IgD-negative memory B cell (primary cell): ENCODE data around the gene WDR33. TPM values are rescaled to one million over a fixed set of nuclear protein-coding genes. Genes with fewer than 3 reads are reported as not detected.

ENCODE experiments used
- H3K27ac Mint-ChIP-seq, 3 donors: one replicate each; pipeline ENCODE4 v1.8.0; 2020 to 2022; ENCODE audit warnings: mild to moderate bottlenecking in 3 of 3, mixed read lengths in 3 of 3, moderate library complexity in 1 of 3
- H3K27me3 Mint-ChIP-seq: one replicate; pipeline ENCODE4 v1.8.0; 2021; ENCODE audit warnings: mixed read lengths
- H3K36me3 Mint-ChIP-seq: one replicate; pipeline ENCODE4 v1.8.0; 2020; ENCODE audit warnings: mild to moderate bottlenecking, mixed read lengths
- H3K4me1 Mint-ChIP-seq, 3 donors: one replicate each; pipeline ENCODE4 v1.8.0; 2020 to 2022; ENCODE audit warnings: mixed read lengths in 3 of 3, mild to moderate bottlenecking in 1 of 3
- H3K4me3 Mint-ChIP-seq, 4 donors: one replicate each; pipeline ENCODE4 v1.8.0; 2020 to 2022; ENCODE audit warnings: mild to moderate bottlenecking in 4 of 4, mixed read lengths in 4 of 4, moderate library complexity in 3 of 4
- H3K9me3 Mint-ChIP-seq, 3 donors: one replicate each; pipeline ENCODE4 v1.8.0; 2020 to 2021; ENCODE audit warnings: mixed read lengths in 3 of 3, mild to moderate bottlenecking in 1 of 3
- polyA plus RNA-seq: library from polyadenylated mRNA; unstranded; fragments of 300-500 nt; fragmentation: Illumina TruSeq; gene quantifications from one replicate; pipeline ENCODE4 v1.2.3, GENCODE V29; 2021

WDR33 gene
- polyA plus RNA-seq, 1 donor from 2014 or later = 39.5 TPM

- H3K4me3 Mint-ChIP-seq = no peak overlapping the region
- peaks cover 43% of the 10 kb centered on the region for H3K27me3 Mint-ChIP-seq
These were observed 147.9 kb downstream of the WDR33 start for GRCh38 chr2:127662937-127663565.

GRCh38 chr2:127661949-127662510 is 148.9 kb downstream of the WDR33 start:
- Mint-ChIP-seq H3K4me1 (peaks cover 0 to 7% (median 0%) of the 10 kb centered on the region in 3 donors), H3K27me3 (peaks cover 39% of the 10 kb centered on the region), H3K36me3 (peaks cover 2% of the 10 kb centered on the region), H3K9me3 (peaks cover 0 to 4% (median 0%) of the 10 kb centered on the region in 3 donors), H3K27ac (no peak overlapping the region), H3K4me3 (no peak overlapping the region)

More at GRCh38 chr2:127662937-127663565, 147.9 kb downstream of the WDR33 start:
- Mint-ChIP-seq H3K36me3 (peaks cover 2% of the 10 kb centered on the region), H3K4me1 (peaks cover 0 to 5% (median 0%) of the 10 kb centered on the region in 3 donors), H3K9me3 (peaks cover 0 to 4% (median 0%) of the 10 kb centered on the region in 3 donors), H3K27ac (no peak overlapping the region)

- H3K9me3 Mint-ChIP-seq = peaks cover 0 to 4% (median 0%) of the 10 kb centered on the region in 3 donors
- H3K4me3 Mint-ChIP-seq = no peak overlapping the region
- H3K36me3 Mint-ChIP-seq = peaks cover 2% of the 10 kb centered on the region
- H3K4me1 Mint-ChIP-seq = peaks cover 0 to 7% (median 0%) of the 10 kb centered on the region in 3 donors
- H3K27me3 Mint-ChIP-seq = peaks cover 37% of the 10 kb centered on the region
- no peak overlapping the region for H3K27ac Mint-ChIP-seq
These were observed 149.8 kb downstream of the WDR33 start for GRCh38 chr2:127661072-127661649.

- Mint-ChIP-seq H3K9me3 (peaks cover 0 to 4% (median 0%) of the 10 kb centered on the region in 3 donors), H3K4me3 (no peak overlapping the region), H3K36me3 (peaks cover 2% of the 10 kb centered on the region), H3K4me1 (peaks cover 0 to 7% (median 0%) of the 10 kb centered on the region in 3 donors), H3K27ac (no peak overlapping the region), H3K27me3 (peaks cover 31% of the 10 kb centered on the region)
These were observed 150.7 kb downstream of the WDR33 start for GRCh38 chr2:127660291-127660578.

GRCh38 chr2:127659408-127660290 is 151.3 kb downstream of the WDR33 start:
- Mint-ChIP-seq H3K27ac (no peak overlapping the region), H3K4me1 (peaks cover 0 to 7% (median 0%) of the 10 kb centered on the region in 3 donors), H3K27me3 (peaks cover 26% of the 10 kb centered on the region), H3K4me3 (peak overlapping the region in 1 of 4 donors; percentile 52), H3K9me3 (peaks cover 0 to 4% (median 0%) of the 10 kb centered on the region in 3 donors), H3K36me3 (no peaks in the 10 kb centered on the region)

GRCh38 chr2:127658641-127659407 is 152.1 kb downstream of the WDR33 start:
- Mint-ChIP-seq H3K4me1 (peaks cover 0 to 7% (median 0%) of the 10 kb centered on the region in 3 donors), H3K27ac (no peak overlapping the region), H3K4me3 (no peak overlapping the region), H3K36me3 (no peaks in the 10 kb centered on the region), H3K9me3 (peaks cover 0 to 4% (median 0%) of the 10 kb centered on the region in 3 donors), H3K27me3 (peaks cover 22% of the 10 kb centered on the region)

- Mint-ChIP-seq H3K4me3 (peak overlapping the region in 1 of 4 donors; percentile 22), H3K36me3 (no peaks in the 10 kb centered on the region), H3K9me3 (peaks cover 0 to 4% (median 0%) of the 10 kb centered on the region in 3 donors), H3K27me3 (peaks cover 16% of the 10 kb centered on the region), H3K4me1 (peaks cover 0 to 5% (median 2%) of the 10 kb centered on the region in 3 donors), H3K27ac (no peak overlapping the region)
These were observed 152.8 kb downstream of the WDR33 start for GRCh38 chr2:127658146-127658545.

- Mint-ChIP-seq H3K36me3 (no peaks in the 10 kb centered on the region), H3K27ac (no peak overlapping the region), H3K27me3 (peaks cover 9% of the 10 kb centered on the region), H3K4me1 (peaks cover 5 to 12% (median 7%) of the 10 kb centered on the region in 3 donors), H3K9me3 (peaks cover 0 to 4% (median 0%) of the 10 kb centered on the region in 3 donors), H3K4me3 (no peak overlapping the region)
These were observed 153.8 kb downstream of the WDR33 start for GRCh38 chr2:127657232-127657595.

- H3K9me3 Mint-ChIP-seq = peaks cover 0 to 2% (median 0%) of the 10 kb centered on the region in 3 donors
- no peaks in the 10 kb centered on the region for H3K36me3 Mint-ChIP-seq
- H3K4me1 Mint-ChIP-seq = peaks cover 8 to 14% (median 8%) of the 10 kb centered on the region in 3 donors
- H3K27me3 Mint-ChIP-seq = peaks cover 9% of the 10 kb centered on the region
- no peak overlapping the region for H3K27ac Mint-ChIP-seq
- H3K4me3 Mint-ChIP-seq = no peak overlapping the region
These were observed 154.3 kb downstream of the WDR33 start for GRCh38 chr2:127656569-127657231.

- peaks cover 10 to 17% (median 16%) of the 10 kb centered on the region in 3 donors for H3K4me1 Mint-ChIP-seq
- no peak overlapping the region for H3K27ac Mint-ChIP-seq
- no peaks in the 10 kb centered on the region for H3K36me3 Mint-ChIP-seq
- peaks cover 0 to 2% (median 0%) of the 10 kb centered on the region in 3 donors for H3K9me3 Mint-ChIP-seq
- peaks cover 7% of the 10 kb centered on the region for H3K27me3 Mint-ChIP-seq
- no peak overlapping the region for H3K4me3 Mint-ChIP-seq
These were observed 155.5 kb downstream of the WDR33 start for GRCh38 chr2:127655209-127656073.

GRCh38 chr2:127654838-127655175 is 156.2 kb downstream of the WDR33 start:
- no peak overlapping the region for H3K4me3 Mint-ChIP-seq
- peaks cover 4% of the 10 kb centered on the region for H3K27me3 Mint-ChIP-seq
- H3K27ac Mint-ChIP-seq = peak overlapping the region in 1 of 3 donors; percentile 53
- H3K9me3 Mint-ChIP-seq = peaks cover 0 to under 1% (median 0%) of the 10 kb centered on the region in 3 donors
- no peaks in the 10 kb centered on the region for H3K36me3 Mint-ChIP-seq
- H3K4me1 Mint-ChIP-seq = peaks cover 13 to 18% (median 16%) of the 10 kb centered on the region in 3 donors

GRCh38 chr2:127654084-127654837 is 156.7 kb downstream of the WDR33 start:
- Mint-ChIP-seq H3K27ac (no peak overlapping the region), H3K27me3 (peaks cover 4% of the 10 kb centered on the region), H3K36me3 (no peaks in the 10 kb centered on the region), H3K4me1 (peaks cover 17 to 22% (median 20%) of the 10 kb centered on the region in 3 donors), H3K4me3 (no peak overlapping the region), H3K9me3 (no peaks in the 10 kb centered on the region)
